CD14-positive monocyte (primary cell): ENCODE data around the gene CACNA1E. TPM values are rescaled to one million over a fixed set of nuclear protein-coding genes. Genes with fewer than 3 reads are reported as not detected.
A peak's percentile ranks its signal among the peaks of the same experiment; 100 is the strongest.

Experiments used
- DNase-seq, 3 donors: peaks; one replicate each; pipeline ENCODE4 v3.0.0-alpha.2; 2011 to 2022
- H2AFZ ChIP-seq: 2 replicates; pipeline ENCODE4 v1.6.0; 2012; ENCODE audit warnings: mild to moderate bottlenecking, low read depth, low read length, inconsistent platforms; ENCODE audit not compliant: insufficient read depth, poor library complexity, severe bottlenecking
- H3K27ac ChIP-seq, 2 donors: 1 replicate in 1 of 2; 2 replicates in 1 of 2; pipeline ENCODE4 v1.5.1; 2012 to 2013; ENCODE audit warnings: low read length in 2 of 2, control low read depth in 1 of 2, inconsistent platforms in 1 of 2, low read depth in 1 of 2, mild to moderate bottlenecking in 1 of 2
- H3K27me3 ChIP-seq, 2 donors: one replicate each; pipeline versions ENCODE4 v1.6.0 to v1.6.1; 2011 to 2013; ENCODE audit warnings: low read length in 2 of 2; ENCODE audit not compliant: control insufficient read depth in 2 of 2, insufficient read depth in 2 of 2
- H3K36me3 ChIP-seq, 2 donors: replicated peaks in 1 of 2; 1 replicate in 1 of 2; 2 replicates in 1 of 2; pipeline versions ENCODE4 v1.5.1 to v1.6.1; 2012 to 2013; ENCODE audit warnings: low read length in 2 of 2, control low read depth in 1 of 2, inconsistent platforms in 1 of 2, mild to moderate bottlenecking in 1 of 2; ENCODE audit not compliant: insufficient read depth in 2 of 2, control insufficient read depth in 1 of 2
- H3K4me1 ChIP-seq, 2 donors: 1 replicate in 1 of 2; 2 replicates in 1 of 2; pipeline versions ENCODE4 v1.5.1 to v1.6.1; 2012 to 2013; ENCODE audit warnings: low read length in 2 of 2, control low read depth in 1 of 2, inconsistent platforms in 1 of 2, mild to moderate bottlenecking in 1 of 2, moderate library complexity in 1 of 2; ENCODE audit not compliant: insufficient read depth in 2 of 2, control insufficient read depth in 1 of 2
- H3K4me2 ChIP-seq: replicated peaks from 2 replicates; pipeline ENCODE3; 2012; ENCODE audit warnings: low read length, moderate library complexity, mild to moderate bottlenecking; ENCODE audit not compliant: poor library complexity, severe bottlenecking; ENCODE audit errors: extremely low read depth
- H3K4me3 ChIP-seq, 3 experiments: fragments of 200-600 bp in 1 of 3; sonication (generic) in 1 of 3; replicated peaks in 1 of 3; 1 replicate in 2 of 3; 2 replicates in 1 of 3; pipeline ENCODE4 v1.5.1; 2011 to 2013; ENCODE audit warnings: low read length in 3 of 3, mild to moderate bottlenecking in 3 of 3, control low read depth in 2 of 3, low read depth in 2 of 3, inconsistent platforms in 1 of 3, moderate library complexity in 1 of 3
- H3K79me2 ChIP-seq: 2 replicates; pipeline ENCODE4 v1.6.0; 2012; ENCODE audit warnings: mild to moderate bottlenecking, control low read depth, inconsistent platforms, low read length, moderate library complexity; ENCODE audit not compliant: insufficient read depth
- H3K9ac ChIP-seq: 2 replicates; pipeline ENCODE4 v1.6.0; 2017; ENCODE audit warnings: low read length, mild to moderate bottlenecking; ENCODE audit not compliant: insufficient read depth, poor library complexity, severe bottlenecking
- H3K9me3 ChIP-seq, 2 donors: replicated peaks in 1 of 2; 1 replicate in 1 of 2; 2 replicates in 1 of 2; pipeline versions ENCODE4 v1.5.1 to v1.6.1; 2012 to 2013; ENCODE audit warnings: low read length in 2 of 2, control low read depth in 1 of 2; ENCODE audit not compliant: control insufficient read depth in 1 of 2, insufficient read depth in 1 of 2
- H4K20me1 ChIP-seq: 2 replicates; pipeline ENCODE4 v1.6.0; 2012; ENCODE audit warnings: mild to moderate bottlenecking, low read length, control low read depth, moderate library complexity; ENCODE audit not compliant: insufficient read depth
- H3K27ac Mint-ChIP-seq, 7 donors: one replicate each; pipeline ENCODE4 v1.8.0; 2020; ENCODE audit warnings: mild to moderate bottlenecking in 7 of 7, mixed read lengths in 7 of 7, moderate library complexity in 6 of 7, inconsistent platforms in 2 of 7
- H3K27me3 Mint-ChIP-seq, 3 donors: one replicate each; pipeline ENCODE4 v1.8.0; 2021 to 2022; ENCODE audit warnings: low read depth in 3 of 3, mild to moderate bottlenecking in 3 of 3, mixed read lengths in 3 of 3, moderate library complexity in 3 of 3, inconsistent platforms in 1 of 3
- H3K36me3 Mint-ChIP-seq, 2 donors: one replicate each; pipeline ENCODE4 v1.8.0; 2020; ENCODE audit warnings: mixed read lengths in 2 of 2, inconsistent platforms in 1 of 2, mild to moderate bottlenecking in 1 of 2
- H3K4me1 Mint-ChIP-seq: one replicate; pipeline ENCODE4 v1.8.0; 2020; ENCODE audit warnings: mild to moderate bottlenecking, mixed read lengths
- H3K4me3 Mint-ChIP-seq, 2 donors: one replicate each; pipeline ENCODE4 v1.8.0; 2020; ENCODE audit warnings: mild to moderate bottlenecking in 2 of 2, mixed read lengths in 2 of 2, moderate library complexity in 1 of 2
- H3K9me3 Mint-ChIP-seq, 7 donors: one replicate each; pipeline ENCODE4 v1.8.0; 2020 to 2022; ENCODE audit warnings: mixed read lengths in 7 of 7, mild to moderate bottlenecking in 6 of 7, moderate library complexity in 6 of 7, inconsistent platforms in 2 of 7
- CTCF ChIP-seq: fragments of 200-600 bp; IDR thresholded peaks from one replicate; pipeline ENCODE4 v1.8.0; 2022; ENCODE audit warnings: antibody characterized with exemption, mild to moderate bottlenecking
- WGBS: methylation state at CpG from one replicate; pipeline ENCODE4 v1.1.5; 2013; ENCODE audit warnings: missing lambda C conversion rate; ENCODE audit not compliant: insufficient coverage; 5-methylcytosine and 5-hydroxymethylcytosine counted together
- intact Hi-C, 2 donors: fragments of 100-400 bp; cut with micrococcal nuclease; formaldehyde crosslinking; loops; one replicate each; pipeline versions ENCODE4 v1.15.0 to v1.15.1; 2023
- polyA plus RNA-seq, 3 donors: library from polyadenylated mRNA; depleted of rRNA in 1 of 3; unstranded in 2 of 3; stranded (reverse) in 1 of 3; fragments of 300-500 nt in 2 of 3; fragments of >200 nt in 1 of 3; fragmentation: Illumina TruSeq in 2 of 3; gene quantifications; 1 replicate in 2 of 3; 2 replicates in 1 of 3; pipeline ENCODE4 v1.2.3, GENCODE V29; 2012 to 2021

The CACNA1E gene
- polyA plus RNA-seq, 3 donors, result 0.04 TPM; not detected in 2

GRCh38 chr1:181493885-181494284 lies 10.6 kb downstream of the CACNA1E start:
- WGBS, result 86% methylated on average over 2 of the region's 4 CpGs
- H3K27me3 Mint-ChIP-seq, result peaks cover 16 to 32% (median 17%) of the 10 kb centered on the region in 3 donors
- intact Hi-C loops, result no loop called here

GRCh38 chr1:181496759-181497158 lies 13.4 kb downstream of the CACNA1E start:
- Histone ChIP-seq H3K4me2 (no peak overlapping the region), H3K79me2 (no peaks in the 10 kb centered on the region), H3K9ac (no peak overlapping the region), H3K36me3 (no peaks in the 10 kb centered on the region), H3K27ac (no peak overlapping the region), H3K9me3 (peaks cover 0 to 2% of the 10 kb centered on the region in 2 donors), H4K20me1 (no peaks in the 10 kb centered on the region), H2AFZ (no peak overlapping the region), H3K27me3 (peaks cover 24 to 27% of the 10 kb centered on the region in 2 donors), H3K4me3 (no peak overlapping the region), H3K4me1 (no peaks in the 10 kb centered on the region)
- peaks cover 5% of the 10 kb centered on the region for H3K4me1 Mint-ChIP-seq
- TF ChIP-seq CTCF, result no peak
- no peak overlapping the region for H3K4me3 Mint-ChIP-seq
- intact Hi-C loops, result no loop called here
- peaks cover 0 to 7% (median 3%) of the 10 kb centered on the region in 7 donors for H3K9me3 Mint-ChIP-seq
- no peaks in the 10 kb centered on the region for H3K36me3 Mint-ChIP-seq
- H3K27me3 Mint-ChIP-seq, result peaks cover 10 to 20% (median 14%) of the 10 kb centered on the region in 3 donors
- no CpG with 5 or more reads among the region's 1 CpG for WGBS
- H3K27ac Mint-ChIP-seq, result no peak overlapping the region
- no peak for DNase-seq

More at GRCh38 chr1:181493885-181494284, 10.6 kb downstream of the CACNA1E start:
- Mint-ChIP-seq H3K4me1 (peaks cover 3% of the 10 kb centered on the region), H3K36me3 (no peaks in the 10 kb centered on the region), H3K9me3 (peaks cover 0 to 7% (median 3%) of the 10 kb centered on the region in 7 donors), H3K27ac (no peak overlapping the region), H3K4me3 (peak overlapping the region in 1 of 2 donors; percentile 2)
- Histone ChIP-seq H3K9ac (no peak overlapping the region), H4K20me1 (no peaks in the 10 kb centered on the region), H3K4me3 (no peak overlapping the region), H3K4me2 (no peak overlapping the region), H3K36me3 (no peaks in the 10 kb centered on the region), H2AFZ (no peak overlapping the region), H3K27ac (no peak overlapping the region), H3K9me3 (peaks cover 0 to 2% of the 10 kb centered on the region in 2 donors), H3K27me3 (peaks cover 23 to 29% of the 10 kb centered on the region in 2 donors), H3K79me2 (no peaks in the 10 kb centered on the region), H3K4me1 (peaks cover 0 to 2% of the 10 kb centered on the region in 2 donors)
- DNase-seq, result no peak
- no peak for TF ChIP-seq CTCF
